ENCODE data around the gene AGTRAP.

AGTRAP gene

DNA sequence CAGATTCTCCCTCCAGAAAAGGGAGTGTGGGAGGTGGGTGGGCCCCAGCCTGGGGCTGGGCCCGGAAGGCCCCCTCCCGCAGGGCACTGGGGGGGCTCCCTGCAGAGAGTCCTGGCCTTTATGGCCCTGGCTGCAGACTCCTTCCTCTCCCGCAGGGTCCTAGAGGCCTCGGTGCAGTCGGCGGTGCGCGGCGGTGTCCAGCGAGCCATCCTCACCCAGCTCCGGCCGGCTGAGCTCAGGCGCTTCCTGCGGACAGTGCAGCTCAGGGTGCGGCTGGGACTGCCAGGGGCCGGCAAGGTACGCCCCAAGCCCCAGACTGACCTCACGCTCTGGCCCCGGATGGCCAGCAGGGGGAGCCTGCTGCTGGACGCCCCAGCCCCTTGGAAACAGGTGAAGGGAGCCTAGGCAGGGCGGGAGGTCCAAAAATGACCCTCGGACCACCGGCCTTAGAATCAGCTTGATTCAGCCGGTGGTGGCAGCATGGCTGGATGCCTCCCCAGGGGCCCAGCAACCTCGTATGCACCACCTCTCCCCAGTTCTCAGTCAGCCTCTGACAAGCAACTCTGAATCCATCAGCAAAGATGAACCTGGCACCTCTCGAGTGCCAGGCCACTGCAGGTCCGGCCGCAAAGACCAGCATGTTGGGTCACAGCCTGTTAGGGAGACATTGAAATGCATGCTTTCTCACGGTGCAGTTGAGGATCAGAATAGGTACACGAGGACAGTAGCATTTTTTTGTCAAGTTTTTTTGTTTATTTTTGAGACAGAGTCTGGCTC lies 49.2 kb downstream of the AGTRAP start:
- DNase-seq (ENCODE audit: low spot score), result peak; percentile 93

DNA sequence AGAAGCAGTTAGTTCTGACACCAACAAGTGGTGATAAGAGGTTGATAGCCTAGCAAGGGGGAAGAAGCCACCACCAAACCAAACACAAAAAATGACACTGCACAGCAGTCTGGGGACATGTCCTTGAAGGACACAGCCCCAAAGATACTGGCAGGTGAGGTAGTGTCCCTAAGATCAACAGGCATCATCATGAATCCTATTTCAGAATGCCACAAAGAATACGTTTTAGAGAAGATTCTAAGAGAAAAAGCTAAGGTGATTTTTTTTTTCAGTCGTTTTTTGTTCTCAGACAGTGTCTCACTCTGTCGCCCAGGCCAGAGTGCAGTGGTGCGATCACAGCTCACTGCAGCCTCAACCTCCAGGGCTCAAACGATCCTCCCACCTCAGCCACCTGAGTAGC lies 50.2 kb downstream of the AGTRAP start:
- no peak for DNase-seq (ENCODE audit: low spot score)

DNA sequence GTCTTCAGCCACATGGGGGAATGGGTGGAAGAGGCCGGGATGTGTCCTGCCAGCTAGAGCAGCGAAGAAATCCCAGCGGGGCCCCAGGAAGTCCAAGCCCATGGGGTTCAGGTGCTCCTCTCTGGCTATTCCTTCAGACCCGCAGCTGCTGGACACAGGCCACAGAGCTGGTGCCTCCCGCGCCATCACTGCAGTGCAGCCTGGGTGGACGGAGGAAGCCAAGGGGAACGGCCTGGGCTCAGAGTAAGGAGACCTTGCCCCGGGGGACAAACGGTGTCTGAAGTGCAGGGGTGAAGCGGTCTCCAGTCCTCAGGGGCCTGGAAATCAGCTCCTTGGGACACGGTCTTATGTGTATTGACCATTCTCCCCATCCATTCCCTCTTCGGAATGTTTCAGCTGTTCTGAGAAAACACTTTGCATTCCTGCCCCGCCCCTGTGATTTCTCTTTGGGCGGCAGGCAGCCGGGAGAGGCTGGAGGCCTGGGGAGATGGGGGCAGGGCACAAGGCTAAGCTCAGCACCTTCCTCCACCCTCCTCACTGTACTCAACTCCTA lies 51.4 kb downstream of the AGTRAP start:
- no peak for DNase-seq (ENCODE audit: low spot score)

DNA sequence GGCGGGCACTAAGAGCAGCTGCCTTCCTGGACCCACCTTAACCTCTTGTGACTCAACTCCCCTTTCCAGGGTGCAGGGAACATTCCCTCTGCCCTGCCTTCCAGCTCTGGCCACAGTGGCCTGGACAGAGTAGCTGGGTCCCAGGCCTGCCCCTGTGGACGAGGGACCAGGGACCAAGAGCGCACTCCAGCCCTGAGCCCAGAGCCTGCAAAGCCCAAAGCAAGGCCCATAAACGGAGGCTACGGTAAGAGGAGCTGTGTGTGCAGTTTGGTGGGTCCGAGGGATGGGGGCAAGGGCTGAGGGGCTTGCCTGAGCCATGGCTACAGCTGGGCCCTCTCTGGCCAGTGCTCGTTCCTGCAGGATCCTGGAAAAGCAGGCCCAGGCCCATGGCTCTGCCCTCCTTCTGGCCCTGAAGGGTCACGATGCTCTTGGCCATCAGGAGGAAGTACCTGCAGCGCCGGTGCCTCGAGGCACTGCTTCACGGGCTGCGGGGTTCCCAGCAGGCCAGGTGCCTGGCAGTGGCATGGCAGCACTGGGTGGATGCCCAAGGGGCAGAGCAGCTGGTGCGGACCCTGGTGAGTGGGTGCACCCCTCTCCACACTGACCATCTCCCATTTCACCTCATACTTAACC lies 52.0 kb downstream of the AGTRAP start:
- no peak for DNase-seq (ENCODE audit: low spot score)

DNA sequence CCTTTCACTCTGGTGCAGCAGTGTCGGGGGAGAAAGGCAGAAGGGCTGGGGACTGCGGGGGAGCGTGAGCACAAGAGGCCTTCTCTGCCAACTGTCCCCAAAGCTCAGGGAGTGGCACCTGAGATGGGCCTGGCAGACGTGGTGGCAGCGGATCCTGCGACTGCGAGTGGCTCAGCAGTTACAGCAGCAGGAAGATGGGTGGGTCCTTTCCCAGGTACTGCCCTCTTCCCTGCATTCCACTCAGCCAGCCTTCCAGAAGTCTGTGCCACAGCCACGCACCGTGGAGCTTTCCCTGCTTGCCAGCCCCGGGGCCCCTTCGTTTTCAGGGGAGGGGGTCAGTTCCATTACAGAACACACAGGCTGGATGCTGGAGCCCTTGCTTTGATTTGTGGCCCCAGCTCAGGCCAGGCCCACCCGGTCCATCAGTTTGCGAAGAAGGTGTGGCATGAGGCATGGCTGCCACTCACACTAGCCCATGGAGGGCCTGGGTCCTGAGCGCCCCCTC lies 52.7 kb downstream of the AGTRAP start:
- no peak for DNase-seq (ENCODE audit: low spot score)

DNA sequence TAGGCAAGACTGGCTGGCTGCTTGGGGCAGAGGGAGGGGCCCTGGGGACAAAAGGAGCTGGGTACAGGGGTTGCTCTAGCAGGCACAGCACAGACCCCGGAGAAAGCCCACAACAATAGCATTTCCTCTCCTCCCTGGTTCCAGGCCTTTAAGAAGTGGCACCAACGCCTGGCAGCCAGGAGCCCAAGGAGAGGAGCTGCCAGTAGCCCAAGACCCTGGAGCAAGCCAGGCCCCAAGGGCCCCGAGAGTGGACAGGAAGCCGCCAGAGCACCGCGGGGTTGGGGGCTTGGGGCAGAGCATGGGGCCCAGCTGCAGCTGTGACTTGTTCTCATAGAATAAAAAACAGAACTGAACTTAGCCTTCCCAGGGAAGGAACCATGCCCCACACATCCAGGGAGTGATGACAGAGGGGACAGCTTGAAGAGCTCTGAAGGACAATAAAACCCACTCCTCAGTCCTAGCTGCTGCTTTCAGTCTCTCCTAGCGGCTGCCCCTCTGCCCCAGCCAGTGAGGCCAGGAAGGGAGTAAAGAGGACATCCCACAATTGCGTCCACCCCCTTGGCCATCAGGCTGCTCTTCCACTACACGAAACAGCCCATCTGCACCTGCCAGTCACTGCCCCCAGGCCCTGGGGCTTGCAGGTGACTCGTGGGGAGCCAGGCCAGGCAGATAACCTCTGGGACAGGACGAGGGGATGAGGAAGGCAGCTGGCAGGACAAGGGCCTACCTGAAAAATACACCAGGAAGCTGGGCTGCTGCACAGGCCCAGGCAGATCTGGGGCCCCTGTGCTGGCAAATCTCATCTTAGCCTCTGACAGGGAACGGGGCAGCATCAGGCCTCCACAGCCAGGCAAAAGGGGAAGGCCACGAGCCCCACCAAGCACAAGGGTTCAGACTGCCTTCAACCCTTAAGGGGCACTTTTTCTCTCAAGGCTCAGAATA lies 53.5 kb downstream of the AGTRAP start:
- no peak for DNase-seq (ENCODE audit: low spot score)

DNA sequence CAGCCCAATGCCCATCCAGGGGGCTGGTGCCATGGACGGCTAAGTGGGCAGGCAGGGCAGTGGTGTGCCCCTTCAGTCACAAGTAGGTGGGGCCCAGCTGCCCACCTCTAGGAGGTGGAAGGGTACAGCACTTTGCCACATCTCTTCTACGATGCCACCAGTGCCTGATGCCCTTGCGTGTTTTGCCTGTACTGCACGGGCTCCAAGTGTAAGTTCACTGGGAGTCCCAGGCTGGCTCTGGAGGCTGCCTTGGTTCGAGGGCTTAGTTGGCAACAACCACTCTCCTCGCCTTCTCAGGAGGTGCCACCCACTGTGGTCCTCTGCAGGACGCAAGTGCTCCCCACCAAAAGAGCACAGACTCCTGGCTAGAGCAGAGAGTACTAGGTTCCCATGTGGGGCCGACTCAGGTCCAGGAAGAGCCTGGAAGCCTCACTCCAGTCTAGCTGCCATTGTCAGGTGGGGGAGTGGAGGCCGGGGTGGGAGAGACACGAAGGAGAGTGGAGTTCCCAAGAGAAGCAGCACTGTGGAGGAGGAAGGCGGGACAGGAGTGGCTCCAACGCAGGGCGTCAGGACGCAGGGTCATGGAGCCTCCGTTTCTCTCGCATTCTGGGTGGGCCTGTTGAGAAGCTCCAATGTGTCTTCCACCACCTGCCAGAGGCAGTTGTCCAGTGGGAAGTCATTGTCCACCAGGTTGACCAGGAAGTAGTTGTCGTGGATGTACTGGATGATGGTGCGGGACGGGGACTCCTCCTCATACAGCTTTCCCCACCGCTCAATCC lies 54.4 kb downstream of the AGTRAP start:
- no peak for DNase-seq (ENCODE audit: low spot score)

DNA sequence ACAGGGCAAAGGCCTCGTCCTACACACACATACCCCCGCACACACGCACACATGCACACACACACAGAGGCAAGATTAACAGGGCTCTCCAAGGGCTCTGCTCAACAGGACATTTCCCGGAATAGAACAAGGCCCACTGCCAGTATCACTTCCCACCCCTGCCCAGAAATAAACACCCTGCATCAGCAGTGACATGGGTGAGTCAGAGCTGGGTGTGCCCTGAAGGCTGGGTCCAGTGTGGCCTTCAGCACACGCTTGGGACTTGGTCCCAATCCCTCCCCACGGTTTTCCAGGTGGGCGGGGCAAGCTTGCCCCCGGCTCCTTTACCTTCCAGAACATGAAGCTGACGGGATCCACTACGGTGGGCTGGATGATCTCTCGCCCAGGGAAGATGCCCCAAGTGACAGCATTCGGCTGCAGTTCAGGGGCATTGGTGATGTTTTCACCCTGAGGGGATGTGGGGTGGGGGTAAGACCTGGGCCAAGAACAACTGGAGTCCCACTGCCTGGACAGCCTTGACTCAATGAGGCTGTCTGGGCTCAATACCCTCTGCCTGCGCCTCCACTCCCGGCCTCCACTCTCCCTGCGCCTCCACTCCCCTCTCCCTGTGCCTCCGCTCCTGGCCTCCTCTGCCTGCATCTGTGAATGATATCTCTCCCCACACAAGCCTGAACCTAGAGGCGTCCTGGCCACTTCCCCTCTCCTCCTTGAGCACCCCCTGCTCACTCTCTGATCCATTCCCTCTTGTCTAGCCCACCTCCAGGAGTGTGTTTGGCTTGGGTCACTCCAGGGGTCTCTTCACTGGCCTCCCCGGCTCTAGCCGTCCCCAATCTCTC lies 55.2 kb downstream of the AGTRAP start:
- DNase-seq (ENCODE audit: low spot score), result no peak

DNA sequence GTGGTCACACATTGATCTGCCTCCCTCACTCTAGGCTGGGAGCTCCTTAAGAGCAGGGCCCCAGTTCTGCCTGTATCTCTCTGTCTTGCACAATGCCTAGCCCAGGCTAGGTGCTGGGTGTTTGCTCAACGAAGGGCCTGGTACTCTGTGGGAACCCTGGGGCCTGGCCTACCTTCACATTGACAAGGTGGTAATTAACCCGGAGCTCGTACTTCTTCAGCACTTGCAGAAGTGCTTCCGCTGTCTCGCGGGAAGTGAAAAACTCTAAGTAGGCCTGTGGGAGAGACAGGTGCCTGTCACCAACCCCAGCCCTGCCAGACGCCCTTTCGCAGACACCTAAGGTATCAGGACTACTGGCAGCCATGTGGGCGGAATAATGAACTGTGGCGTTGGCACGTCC lies 56.2 kb downstream of the AGTRAP start:
- DNase-seq (ENCODE audit: low spot score), result no peak

DNA sequence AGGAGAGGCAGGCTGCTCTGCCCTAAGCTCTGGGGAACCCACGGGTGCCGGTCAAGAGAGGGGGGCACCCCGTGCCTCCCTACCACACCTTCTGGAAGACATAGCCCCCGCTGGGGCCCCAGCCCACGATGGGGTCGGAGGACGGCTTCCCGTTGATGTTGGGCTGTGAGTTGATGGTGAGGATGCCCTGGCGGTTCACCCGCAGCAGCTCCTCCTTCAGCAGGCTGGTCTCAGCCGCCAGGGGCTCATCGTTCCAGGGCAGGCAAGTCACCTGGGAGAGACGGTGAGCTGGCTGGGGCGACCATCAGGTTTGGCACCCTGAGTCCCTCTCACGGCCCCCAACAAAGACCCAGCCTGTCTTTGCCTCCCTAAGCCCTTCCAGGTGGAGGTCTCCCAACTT lies 57.9 kb downstream of the AGTRAP start:
- no peak for DNase-seq (ENCODE audit: low spot score)

DNA sequence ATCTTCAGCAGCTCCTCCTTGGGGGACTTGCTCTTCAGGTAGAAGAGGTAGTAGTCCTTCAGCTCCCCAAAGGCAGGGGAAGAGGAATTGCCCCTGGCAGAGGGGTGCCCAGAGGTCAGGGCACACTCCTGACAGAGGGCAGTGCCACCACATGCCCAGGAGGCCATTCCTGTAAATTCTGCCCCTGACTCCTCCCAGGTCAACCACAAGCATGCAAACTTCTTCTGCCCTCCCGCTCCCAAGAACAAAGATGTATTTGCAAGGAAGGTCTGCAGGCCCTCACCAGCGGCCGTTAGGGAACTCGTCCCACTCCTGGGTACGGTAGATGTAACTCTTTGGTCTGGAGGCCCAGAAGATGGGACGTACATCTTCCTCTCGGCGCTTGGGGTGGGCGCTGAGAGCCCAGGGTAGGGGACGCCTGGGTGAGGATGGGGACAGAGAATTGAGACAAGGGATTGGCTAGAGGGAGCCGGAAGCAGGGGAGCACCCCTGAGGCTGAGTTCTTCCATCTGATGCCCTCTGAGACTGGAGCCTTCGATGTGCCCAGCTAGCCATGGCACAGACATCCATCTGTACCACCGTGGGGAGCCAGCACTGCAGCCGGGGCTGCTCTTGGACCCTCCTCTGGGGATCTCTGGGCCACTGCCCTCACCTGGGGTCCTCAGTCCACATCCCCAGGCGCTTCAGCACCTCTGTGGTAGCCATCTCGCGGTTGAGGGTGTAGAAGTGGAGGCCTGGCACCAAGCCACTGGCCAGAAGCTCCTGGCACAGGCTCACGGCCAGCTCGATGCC lies 58.7 kb downstream of the AGTRAP start:
- no peak for DNase-seq (ENCODE audit: low spot score)

DNA sequence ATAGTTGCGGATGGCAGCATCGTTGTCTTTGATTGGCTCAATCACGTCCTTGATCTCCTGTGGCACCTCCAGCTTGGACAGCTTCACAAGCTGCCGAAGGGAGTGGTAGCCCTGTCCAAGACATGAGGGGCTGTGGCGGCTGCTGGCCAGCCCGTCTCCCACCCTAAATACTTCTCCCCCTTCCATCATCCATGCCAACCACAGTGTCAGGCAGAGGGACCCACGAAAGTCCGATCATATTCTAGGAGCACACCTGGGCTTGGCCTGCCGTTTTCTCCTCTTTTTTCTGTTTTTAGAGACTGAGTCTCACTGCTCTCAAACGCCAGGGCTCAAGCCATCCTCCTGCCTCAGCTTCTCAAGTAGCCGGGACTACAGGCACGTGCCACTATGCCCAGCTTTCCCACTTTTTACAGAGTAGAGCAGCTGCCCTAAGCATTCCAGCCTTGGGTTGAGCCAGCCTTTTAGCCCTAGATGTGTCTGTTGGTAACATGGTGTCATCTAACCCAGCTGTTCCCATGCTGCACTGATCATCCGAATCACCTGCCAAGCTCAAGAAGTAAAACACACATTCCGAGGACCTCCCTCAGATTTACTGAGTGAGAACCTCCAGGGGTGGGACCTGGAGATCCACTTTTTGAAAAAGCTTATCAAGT lies 59.4 kb downstream of the AGTRAP start:
- no peak for DNase-seq (ENCODE audit: low spot score)

DNA sequence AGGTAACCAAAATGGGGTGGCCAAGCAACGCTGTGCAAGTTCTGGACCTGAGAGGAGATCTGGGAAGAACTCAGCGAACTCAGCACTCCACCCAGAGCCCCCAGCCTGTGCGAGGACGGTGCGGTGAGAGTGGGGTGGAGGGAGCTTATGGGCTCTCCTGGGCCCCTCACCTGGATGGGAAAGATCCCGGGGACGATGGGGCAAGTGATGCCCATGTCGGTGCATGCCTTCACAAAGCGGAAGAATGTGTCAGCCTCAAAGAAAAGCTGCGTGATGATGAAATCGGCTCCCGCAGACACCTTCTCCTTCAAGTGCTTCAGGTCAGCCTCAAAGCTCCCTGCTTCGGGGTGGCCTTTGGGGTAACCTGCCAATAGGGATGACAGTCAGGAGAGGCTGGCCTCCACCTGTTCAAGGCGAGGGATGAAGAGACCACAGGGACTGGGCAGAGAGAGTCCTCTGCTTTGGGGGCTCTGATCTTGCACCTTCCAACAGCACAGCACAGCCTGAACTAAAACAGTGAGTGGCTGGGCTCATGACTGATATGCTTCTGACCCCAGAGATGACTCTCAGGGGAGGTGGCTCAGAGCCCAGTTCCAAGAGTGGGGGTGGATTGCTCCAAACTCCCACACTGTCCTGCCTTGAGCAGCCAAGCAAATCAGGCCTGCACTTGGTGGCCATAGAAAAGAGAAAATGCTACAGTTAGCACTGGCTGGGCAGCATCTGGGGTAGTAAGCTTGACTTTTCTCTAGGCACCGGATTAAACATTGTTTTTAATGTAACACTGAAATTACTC lies 60.3 kb downstream of the AGTRAP start:
- no peak for DNase-seq (ENCODE audit: low spot score)

DNA sequence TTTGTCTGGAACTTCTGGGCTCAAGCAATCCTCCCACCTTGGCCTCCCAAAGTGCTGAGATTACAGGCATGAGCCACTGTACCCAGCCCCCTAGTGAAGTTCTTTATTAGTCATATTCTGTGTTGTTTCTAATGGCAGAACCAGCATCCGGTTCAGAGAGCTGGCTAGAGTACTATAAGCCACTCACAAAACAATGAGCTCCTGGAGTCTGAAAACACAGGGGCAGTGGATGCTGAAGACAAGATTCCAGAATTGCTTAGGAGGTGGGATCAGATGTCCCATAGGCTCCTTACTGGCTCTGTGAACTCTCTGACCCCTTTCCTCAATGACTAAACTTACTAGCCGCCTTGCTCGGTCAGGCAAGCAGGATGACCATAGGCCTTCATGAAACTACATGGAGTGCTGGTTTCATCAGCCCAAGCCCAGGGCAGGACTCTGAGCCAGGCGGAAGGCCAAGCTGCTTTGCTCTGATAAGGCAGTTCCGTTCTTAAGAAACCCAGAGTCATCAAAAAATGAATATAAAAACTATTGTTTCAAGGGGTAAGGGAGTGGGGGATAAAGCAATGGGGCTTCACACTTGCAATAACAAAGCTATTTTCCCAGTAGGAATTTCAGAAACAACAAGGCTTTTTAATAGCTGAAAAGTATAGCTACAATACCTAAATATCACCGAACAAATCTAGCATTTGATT lies 61.7 kb downstream of the AGTRAP start:
- DNase-seq (ENCODE audit: low spot score), result no peak

DNA sequence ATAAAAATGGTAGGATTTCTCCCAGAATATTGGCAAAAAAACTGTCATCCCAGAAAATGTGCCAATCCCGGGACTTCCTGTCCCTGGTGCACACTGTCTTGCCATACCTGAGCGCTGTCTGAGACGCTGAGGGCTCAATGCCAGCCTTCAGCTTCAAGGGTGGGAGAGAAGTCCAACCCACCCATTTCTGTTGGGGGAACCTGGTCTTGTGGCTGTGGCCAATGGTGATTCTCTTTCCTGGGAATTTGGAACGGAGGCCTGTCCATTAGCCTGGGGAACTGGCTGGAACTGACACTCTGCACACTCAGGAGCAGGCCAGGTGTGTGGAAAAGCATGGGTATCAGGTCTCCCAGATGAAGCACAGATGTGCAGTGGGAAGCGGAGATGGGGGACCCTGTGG lies 63.2 kb downstream of the AGTRAP start:
- DNase-seq (ENCODE audit: low spot score), result no peak

DNA sequence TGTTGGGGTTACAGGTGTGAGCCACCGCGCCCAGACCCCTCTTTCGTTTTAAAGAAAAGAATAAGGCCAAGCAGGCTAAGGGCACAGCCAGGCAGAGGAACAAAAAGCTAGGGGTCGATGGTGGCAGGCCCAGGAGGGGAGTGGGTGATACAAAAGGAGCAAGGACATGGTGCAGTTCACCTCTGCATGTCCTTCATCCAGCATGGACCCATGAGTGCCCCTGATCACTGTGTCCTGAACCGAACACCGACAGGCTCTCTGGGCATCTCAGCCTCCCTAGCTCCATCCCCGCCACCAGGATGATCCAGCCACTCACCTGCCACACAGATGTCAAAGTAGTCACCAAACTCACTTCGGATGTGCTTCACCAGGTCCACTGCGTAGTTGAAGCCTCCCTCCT lies 64.0 kb downstream of the AGTRAP start:
- DNase-seq (ENCODE audit: low spot score), result no peak

DNA sequence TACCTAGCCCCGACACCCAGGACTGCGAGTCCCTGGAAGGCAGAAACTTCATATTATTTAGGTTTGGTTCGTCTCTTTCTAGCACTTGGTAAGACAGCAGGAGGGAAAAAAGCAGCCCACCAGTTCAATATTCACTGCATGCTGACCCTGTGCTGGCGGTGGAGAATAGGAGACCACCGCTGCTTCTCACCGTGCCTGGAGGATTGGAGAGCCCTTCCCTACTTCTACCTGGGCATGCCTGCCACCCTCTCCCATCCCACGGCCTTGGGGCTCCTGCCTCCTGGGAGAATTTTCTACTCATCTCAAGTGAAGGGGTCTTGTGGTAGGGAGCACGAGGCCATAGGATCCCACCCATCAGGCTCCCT lies 64.4 kb downstream of the AGTRAP start:
- no peak for DNase-seq (ENCODE audit: low spot score)
